ENCODE data around the gene SYT11.

- TF ChIP-seq CTCF (IDR thresholded peaks at IDR 0.05; ENCODE audit: low read length): no peak
- no peak for TF ChIP-seq EZH2 (IDR thresholded peaks at IDR 0.05; ENCODE audit: borderline replicate concordance, low read length)
Observed at GRCh38 chr1:155860970-155861510, 1.7 kb downstream of the SYT11 start.
